ENCODE results near the gene ADAM15.
A peak's percentile ranks its signal among the peaks of the same experiment; 100 is the strongest.

The ADAM15 gene

DNA sequence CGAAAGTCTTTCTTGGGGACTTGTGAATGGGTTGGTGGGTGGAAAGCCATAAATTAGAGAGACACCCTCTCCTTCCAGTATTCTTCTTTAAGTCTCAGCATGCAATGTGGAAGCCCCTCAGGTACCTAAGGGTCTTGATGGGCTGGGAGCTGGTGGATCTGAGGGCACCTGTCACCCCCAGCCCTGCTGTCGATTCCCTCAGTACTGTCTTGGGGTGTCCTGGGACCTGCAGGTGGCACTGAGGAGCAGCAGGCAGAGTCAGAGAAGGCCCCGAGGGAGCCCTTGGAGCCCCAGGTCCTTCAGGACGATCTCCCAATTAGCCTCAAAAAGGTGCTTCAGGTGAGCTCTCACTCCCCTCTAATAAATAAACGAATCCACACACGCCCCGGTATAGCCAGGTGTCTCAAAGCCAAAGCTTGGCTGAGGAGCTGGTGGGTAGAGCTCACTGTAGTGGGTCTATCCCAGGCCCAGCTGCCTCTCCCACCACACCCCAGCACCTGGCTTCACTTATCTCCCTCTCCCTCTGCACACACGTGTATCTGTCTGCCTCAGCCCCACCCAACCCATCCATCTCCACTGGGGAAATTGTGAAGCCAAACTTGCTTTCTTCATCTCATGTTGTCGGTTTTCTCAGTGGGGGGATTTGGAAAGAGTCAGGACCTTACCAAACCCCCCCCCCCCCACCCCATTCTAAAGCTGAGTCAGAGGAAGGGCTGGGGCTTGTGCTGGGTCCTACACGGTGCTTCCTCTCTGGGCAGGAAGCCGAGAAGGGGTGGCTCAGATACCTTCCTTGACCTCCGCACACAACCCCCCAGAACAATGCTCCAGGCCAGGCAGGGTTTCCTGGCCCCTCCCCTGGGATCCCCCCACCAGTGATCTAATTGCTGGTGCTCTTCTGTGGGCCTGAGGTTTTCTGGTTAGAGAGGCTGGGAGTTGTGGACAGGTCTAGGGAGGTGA, 1.6 kb downstream of the ADAM15 start:
- peak; percentile 33 for DNase-seq

DNA sequence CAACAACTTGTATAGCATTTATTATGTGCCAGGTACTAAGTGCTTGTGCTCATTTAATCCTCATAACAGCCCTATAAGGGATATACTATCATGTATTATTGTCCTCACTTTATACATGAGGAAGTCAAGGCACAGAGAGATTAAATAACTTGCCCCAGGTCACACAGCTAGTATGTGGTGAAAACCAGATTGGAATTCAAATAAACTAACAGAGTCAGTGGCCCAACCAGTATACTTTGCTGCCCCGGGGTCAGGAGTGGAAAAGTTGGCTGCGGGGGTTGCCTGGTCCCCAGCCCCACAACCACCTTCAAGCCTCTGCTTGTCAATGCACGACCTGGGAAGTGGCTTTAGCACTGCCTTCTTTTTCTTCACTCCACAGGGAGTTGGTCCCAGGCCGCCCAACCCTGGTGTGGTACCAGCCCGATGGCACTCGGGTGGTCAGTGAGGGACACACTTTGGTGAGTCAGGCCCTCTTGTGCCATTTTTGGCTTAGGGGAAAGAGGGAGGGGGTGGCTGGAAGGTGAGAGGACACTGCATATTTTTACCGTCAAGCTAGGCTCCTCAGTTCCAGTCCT, 2.5 kb downstream of the ADAM15 start:
- no peak for DNase-seq

DNA sequence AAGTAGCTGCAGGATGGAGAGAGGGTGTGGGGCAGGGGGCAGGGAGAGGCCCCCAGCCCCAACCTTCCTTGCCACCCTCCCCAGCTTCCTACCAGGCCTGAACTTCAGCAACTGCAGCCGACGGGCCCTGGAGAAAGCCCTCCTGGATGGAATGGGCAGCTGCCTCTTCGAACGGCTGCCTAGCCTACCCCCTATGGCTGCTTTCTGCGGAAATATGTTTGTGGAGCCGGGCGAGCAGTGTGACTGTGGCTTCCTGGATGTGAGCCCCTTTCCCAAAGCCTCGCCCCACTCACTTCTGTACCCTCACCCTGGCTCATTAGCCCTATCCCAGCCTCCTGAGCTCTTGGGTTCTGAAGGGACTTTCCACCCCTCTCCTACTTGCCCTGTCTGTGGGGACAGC, 6.0 kb downstream of the ADAM15 start:
- no peak for DNase-seq

DNA sequence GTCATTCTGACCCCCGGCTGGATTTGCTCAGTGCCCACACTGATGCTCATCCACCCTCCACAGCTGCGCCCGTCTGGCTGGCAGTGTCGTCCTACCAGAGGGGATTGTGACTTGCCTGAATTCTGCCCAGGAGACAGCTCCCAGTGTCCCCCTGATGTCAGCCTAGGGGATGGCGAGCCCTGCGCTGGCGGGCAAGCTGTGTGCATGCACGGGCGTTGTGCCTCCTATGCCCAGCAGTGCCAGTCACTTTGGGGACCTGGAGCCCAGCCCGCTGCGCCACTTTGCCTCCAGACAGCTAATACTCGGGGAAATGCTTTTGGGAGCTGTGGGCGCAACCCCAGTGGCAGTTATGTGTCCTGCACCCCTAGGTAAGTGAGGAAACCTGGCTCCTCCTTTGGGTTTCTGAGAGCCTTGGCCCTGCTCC, 6.7 kb downstream of the ADAM15 start:
- peak; percentile 21 for DNase-seq

DNA sequence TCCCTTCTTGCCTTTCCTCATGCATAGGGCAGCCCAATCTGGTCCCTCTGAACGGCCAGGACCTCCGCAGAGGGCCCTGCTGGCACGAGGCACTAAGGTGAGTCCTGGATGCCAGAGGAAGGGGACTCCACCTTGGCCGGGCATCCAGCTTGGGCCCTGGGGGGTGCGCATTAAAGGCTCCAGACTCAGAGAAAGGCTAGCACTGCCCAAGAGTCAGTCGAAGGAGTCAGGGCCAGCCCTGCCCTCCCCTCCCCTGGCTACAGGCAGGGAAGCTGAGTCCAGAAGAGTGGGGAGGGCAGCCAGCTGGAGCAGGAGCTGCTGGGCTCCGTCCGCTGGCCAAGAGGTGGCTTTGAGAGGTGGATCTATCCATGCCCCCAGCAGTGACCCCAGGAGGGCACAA, 9.6 kb downstream of the ADAM15 start:
- DNase-seq = no peak

DNA sequence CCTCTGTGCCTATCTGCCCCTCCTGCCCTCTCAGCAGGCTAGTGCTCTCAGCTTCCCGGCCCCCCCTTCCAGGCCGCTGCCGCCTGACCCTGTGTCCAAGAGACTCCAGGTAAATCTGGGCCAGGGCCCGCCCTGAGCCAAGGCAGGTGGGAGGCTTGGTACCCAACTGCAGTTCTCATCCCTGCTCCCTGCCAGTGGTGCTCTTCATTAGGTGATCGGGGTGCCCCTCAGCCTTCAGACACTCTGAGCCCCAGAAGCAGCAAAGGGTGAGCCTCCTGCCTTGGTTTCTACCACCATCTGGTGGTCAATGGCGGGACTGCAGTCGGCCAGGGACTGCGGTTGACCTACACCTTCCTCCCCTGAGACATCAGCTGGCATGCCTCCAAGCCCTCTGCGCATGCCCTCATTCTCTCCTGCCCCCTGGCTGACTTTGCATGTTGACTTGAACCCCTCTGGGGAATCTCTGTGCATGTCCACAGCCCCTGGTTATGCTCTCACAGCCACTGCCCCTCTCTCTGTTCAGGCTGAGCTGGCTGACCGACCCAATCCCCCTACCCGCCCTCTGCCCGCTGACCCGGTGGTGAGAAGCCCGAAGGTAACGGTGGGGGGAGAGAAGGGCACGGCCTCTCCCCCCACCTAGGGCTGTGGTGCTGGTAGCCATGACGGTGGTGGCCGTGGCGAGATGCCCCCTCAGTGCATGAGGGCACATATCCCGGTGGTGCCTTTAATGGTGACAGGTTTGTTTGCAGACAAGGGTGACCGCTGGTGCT, 10.4 kb downstream of the ADAM15 start:
- DNase-seq = peak; percentile 96

DNA sequence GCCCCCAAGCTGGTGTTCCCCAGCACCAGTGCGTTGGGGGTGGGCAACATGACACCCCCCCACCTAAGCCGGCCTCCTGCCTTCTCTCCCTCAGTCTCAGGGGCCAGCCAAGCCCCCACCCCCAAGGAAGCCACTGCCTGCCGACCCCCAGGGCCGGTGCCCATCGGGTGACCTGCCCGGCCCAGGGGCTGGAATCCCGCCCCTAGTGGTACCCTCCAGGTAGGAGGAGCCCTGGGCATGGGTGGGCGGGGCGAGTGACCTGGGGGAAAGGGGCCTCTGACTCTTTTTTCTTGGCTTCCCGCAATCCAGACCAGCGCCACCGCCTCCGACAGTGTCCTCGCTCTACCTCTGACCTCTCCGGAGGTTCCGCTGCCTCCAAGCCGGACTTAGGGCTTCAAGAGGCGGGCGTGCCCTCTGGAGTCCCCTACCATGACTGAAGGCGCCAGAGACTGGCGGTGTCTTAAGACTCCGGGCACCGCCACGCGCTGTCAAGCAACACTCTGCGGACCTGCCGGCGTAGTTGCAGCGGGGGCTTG, 11.1 kb downstream of the ADAM15 start:
- peak; percentile 78 for DNase-seq

DNA sequence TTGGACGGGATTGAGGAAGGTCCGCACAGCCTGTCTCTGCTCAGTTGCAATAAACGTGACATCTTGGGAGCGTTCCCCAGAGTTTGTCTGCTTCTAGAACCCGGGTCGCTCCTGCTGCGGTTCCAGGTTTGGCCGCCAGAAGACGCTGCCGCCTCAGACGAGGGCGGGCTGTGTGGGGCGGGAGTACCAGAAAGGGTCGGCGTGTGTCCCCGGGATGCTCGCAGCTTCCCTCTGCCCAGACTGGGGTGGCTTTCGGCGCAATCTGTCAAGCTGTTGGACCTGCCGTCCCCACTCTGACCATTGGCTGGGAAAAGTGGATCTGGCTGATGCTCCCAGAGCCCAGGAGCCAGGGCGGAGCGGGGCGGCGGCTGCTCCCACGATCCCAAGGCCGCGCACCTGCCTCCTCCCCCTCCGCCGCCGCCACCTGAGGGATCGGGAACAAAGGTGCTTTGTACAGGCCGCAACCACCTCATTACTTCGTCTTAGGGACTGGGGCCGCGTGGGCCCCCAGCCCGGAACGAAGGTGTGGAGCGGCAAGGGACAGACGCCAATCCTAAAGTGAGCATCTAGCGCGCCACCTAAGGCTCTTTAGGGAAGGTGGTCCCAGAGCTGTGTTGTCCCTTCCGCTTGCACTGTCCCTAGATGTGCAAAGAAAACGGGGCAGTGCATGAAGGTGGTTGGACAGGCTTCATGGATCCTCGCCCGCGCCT, 11.7 kb downstream of the ADAM15 start:
- DNase-seq = peak; percentile 90

DNA sequence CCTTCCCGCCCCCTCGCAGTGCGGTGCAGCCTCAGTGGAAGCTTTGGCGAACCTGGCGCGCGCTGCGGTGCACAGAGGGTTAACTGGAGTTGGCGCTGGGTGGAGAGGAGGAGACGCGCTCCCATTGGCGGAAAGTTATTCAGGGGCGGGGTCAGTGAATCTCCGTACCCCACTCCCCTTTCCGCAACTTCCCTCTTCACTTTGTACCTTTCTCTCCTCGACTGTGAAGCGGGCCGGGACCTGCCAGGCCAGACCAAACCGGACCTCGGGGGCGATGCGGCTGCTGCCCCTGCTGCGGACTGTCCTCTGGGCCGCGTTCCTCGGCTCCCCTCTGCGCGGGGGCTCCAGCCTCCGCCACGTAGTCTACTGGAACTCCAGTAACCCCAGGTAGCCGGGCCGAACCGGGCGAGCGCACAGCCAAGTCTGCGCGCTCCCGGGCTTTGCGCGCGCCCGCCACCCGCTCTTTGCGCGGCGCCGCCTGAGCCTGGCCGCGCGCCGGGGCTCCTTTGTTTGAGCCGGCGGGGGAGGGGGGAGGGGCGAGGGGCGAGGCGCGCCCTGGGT, 12.5 kb downstream of the ADAM15 start, which contains the start of gene EFNA4:
EFNA4 (plus strand) TSS at position 191 of the 561 bp plus-strand sequence; CDS start at position 275, 84 bp downstream.
- DNase-seq = peak; percentile 89

DNA sequence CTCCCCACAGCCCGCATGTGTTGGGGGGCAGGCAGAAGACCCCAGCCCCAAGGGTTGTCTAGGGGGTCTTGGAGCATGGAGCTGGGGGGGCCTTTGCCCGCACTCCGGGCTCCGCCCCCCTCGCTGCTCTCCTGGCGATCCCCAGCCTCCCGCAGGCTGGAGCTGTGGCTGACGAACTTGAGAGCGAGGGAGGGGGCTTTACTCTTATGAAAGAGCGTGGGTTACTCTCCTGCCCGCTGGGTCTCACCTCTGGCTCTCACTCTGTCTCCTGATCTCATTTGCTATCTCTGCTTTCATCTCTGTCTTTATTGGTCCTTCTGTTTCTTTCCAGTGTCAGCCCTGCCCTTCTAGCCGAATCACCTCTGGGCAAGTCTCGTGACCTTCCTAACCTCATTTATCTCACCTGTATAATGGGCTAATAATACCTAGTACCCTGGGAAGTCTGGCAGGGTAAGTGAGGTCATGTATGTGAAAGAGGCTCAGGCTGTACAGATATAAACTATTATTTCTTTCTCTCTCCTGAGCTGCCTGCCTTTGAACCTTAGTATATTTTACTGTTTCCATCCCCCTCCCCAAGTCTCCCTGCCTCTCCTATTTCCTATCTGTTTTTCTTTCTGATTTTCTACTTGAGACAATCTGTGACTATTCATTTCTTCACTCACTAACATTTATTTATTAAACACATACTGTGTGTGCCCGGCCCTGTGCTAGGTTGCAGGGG, 13.2 kb downstream of the ADAM15 start:
- DNase-seq = peak; percentile 84

DNA sequence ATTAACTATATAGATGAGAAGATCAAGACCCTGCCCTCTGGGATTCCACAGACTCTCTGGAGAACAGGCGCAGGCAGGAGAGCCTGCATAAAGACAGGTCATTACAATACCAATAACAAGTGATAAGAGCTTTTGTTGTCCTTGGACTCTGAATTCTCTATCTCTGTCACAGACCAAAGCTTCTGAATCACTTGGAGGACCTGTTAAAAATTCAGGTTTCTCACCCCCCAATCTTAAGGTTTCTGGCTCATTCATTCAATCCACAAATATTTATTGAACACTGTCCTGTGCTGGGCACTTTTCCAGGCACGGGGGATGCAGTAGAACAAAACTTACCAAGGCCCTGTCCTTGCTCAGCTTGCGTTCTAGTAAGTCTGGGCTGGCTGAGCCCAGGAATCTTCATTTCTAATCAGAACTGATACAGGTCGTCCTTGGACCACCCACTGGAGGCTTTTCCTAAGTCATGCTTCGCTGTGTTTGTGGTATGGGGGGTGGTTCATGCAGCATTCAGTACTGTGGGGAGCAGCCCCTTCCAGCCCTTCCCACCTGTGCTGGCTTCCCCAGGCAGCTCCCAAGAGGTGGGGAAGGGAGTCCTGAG, 13.8 kb downstream of the ADAM15 start:
- no peak for DNase-seq

DNA sequence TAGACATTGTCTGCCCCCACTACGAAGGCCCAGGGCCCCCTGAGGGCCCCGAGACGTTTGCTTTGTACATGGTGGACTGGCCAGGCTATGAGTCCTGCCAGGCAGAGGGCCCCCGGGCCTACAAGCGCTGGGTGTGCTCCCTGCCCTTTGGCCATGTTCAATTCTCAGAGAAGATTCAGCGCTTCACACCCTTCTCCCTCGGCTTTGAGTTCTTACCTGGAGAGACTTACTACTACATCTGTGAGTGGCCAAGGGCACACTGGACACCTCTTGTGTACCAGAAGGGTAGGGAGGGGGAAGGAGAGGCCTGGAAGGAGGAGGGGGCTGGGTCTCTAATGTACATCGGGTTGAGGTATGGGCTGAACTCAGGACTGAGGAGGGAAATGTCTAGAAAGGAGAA, 15.7 kb downstream of the ADAM15 start:
- no peak for DNase-seq

DNA sequence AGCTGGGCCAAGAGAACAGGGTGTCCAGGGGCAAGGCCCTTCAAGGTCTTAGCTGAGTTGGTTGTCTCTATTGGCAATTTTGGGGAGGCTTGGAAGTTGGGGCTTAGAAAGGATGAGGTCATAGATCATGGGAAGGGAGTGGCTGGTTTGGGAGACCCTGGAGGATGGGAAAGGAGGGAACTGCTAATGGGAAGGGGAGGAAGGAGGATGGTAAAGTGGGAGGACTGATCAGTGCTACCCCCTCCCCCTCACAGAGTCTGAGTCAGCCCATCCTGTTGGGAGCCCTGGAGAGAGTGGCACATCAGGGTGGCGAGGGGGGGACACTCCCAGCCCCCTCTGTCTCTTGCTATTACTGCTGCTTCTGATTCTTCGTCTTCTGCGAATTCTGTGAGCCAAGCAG, 17.5 kb downstream of the ADAM15 start:
- no peak for DNase-seq

DNA sequence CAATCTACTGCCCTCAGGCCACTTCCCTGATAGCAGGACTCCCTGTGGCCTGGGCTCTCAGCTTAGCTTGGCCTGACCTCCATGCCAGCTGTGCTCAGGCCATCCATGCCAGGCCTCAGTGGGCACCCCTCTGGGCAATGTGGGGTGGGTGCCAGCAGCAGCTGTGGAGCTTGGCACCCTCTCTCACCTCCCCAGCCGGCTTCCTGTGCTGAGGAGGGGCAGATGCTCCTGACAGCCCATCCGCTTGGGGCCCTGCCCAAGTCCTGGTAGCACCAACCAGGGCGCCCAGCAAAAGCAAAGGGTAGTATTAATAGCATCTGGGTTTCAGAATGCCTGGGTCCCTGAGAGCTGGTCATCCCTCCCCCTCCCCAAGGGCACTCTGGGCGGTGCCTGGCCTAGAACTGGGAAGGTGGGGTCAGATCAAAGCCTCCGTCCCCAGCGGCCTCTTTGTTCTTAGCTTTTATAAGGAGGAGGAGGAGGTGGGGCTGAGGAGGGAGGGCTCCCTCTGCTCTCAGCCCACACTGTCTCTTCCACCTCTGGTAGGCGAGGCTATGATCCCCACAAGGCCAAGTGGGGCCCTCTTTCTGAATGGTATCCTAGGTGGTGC, 18.5 kb downstream of the ADAM15 start:
- DNase-seq = no peak

DNA sequence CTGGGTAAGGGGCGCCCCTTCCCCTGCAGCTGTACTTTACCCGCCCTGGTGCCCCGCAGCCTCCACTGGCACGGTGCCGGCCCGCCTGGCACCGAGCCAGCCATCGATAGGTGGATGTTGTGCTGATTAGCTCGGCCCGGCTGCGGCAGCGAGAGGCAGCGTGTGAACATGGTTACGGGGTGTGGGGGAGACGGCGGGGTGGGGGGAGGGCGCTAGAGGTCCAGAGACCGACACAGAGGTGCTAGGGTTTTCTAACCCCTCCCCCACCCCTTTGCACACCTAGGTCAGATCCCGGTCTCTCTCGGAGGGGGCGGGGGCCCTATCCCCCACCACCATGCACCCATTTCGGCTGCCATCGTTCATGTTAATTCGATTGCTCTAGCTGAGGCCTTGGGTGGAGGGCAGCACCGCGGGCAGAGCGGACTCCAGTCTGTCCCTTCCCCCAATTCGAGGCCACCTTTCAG, 19.1 kb downstream of the ADAM15 start:
- DNase-seq = peak; percentile 53

DNA sequence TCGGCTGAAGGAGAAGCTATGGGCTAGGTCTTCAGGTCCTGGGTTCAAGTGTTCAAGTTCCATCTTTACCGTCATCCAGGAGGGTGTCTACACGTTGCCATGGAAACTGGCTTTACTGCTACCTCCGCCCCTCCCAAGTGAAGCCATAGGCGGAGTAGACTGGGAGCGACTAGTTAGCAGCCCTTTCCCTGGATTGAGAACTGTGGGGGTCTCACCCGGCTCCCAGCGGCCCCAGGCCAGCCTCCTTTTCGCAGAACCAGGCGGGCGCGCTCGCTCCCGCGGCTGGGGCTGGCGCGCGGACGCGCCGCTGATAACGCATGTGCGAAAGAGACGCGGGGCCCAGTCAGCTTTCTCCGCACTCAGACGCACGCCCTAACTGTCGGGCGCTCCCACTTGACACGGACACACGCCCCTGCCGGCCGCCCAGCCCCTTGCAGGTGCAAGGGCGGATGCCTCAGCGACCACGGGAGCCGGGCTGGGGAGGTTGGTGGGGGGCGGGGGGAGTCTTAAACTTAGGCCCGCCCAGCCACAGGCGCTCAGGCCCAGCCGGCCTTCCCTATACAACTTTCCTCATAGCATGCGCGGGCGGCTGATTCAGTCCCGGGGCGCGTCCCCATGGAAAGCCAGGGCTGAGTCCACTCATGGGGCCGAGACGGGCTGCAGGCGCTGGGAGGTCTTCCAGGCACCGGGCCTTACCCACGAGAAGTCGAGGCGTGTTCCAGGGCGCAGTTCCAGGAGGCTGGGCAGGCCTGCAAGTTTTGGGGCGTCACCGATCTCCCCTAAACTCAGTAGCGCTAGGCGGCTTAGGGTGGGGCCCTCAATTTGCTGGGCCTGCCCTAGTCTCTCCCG, 19.8 kb downstream of the ADAM15 start:
- peak; percentile 95 for DNase-seq

DNA sequence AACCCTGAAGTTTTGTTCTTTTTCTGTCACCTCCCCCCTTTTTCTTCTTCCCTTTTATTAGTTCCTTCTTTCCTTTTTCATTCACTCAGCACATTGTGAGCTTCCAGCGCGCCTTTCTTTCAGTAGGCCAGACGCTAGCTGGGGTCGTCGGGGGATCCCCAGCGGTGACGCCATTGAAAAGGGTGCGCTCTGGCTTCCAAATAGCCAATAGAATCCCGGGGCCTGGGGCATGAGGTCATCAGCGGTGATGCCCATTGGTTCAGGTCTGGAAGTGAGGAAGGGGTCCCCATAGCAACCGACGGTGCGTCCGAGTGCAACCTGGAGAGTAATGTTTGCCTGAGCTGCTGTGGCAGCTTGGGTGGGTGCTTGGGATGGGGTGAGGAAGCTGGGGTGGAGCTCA, 20.6 kb downstream of the ADAM15 start:
- no peak for DNase-seq

DNA sequence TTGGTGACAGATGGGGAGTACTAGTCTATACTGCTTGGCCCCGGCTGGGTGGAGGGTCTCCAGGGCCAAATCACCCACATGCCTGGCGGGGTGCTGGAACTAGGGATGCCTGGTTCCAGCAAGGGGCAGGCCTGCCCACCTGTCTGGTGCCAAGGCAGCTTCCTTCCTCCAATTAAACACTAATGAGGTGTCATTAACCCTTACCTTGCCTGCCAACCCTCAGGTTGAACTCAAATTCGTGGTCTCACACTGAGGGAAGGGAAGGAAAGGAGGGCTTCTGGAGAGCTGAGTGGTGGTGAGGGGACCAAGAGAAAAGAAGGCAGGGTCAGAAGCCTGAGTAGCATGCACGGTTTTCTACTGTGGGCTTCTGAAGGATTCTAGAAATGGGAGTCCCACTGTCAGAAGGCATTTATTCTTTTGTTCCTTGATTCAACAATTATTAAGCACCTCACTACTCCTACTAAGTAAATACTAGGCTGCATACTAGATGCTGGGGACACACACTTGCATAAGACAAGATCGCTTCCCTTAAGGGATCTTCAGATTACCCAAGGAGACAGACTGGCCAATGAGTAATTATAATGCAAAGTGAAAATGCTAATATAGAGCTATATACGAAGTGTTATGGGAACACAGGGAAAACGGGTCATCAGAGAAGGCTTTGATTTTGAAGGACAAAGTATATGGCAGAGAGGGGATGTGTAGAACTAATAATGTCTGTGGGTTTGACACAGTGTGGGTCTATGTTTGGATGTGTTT, 21.6 kb downstream of the ADAM15 start:
- DNase-seq = no peak

Data from DMS53 (cell line).